HepG2 (cell line): ENCODE results near the gene GEMIN4. TPM values are rescaled to one million over a fixed set of nuclear protein-coding genes. Genes with fewer than 3 reads are reported as not detected.

Experiments
- ATAC-seq: fragments of 200-7000 bp; cut with Tn5 transposase; 3 replicates; pipeline ENCODE4 v1.9.1; 2020; ENCODE audit warnings: mild to moderate bottlenecking, moderate library complexity
- BruUV-seq: library from RNA; stranded (reverse); fragments of 400-500 nt; replicated peaks from 2 replicates; lab custom pipeline; 2021; lab: Mats Ljungman, UMichigan
- CTCF ChIA-PET: fragments of 300-600 bp; formaldehyde crosslinking; extraction: SDS; loops from one replicate; lab custom pipeline; 2021; ENCODE audit warnings: low total read pairs, inconsistent platforms, low intra/inter-chr PET ratio; lab: Yijun Ruan, JAX
- POLR2A ChIA-PET: fragments of 350-600 bp; sonication (Branson Sonifier 250); formaldehyde crosslinking; loops from one replicate; lab custom pipeline; 2020; ENCODE audit warnings: antibody characterized with exemption, inconsistent platforms; lab: Yijun Ruan, JAX
- DNase-seq: peaks from one replicate; pipeline ENCODE4 v3.0.0-alpha.2; 2015; ENCODE audit warnings: low spot score
- FAIRE-seq: peaks from 3 replicates; lab custom pipeline; 2011; peaks lifted over from hg19 to GRCh38; lab: Jason Lieb, UNC
- H2AFZ ChIP-seq: one replicate; pipeline ENCODE4 v1.6.1; 2011; ENCODE audit warnings: low read length, inconsistent platforms
- H3K27ac ChIP-seq: fragments of 300-600 bp; 3 replicates; pipeline ENCODE4 v1.8.0; 2011; ENCODE audit warnings: mixed run types, mild to moderate bottlenecking, mixed read lengths, low read length, inconsistent platforms; ENCODE audit not compliant: insufficient read depth; ENCODE audit errors: extremely low read length
- H3K27me3 ChIP-seq, 2 experiments: fragments of 200-600 bp in 1 of 2; 2 replicates in 1 of 2; 3 replicates in 1 of 2; pipeline versions ENCODE4 v1.6.0 to v1.8.0; 2011; ENCODE audit warnings: low read length in 2 of 2, mild to moderate bottlenecking in 2 of 2, moderate library complexity in 2 of 2, inconsistent platforms in 1 of 2; ENCODE audit not compliant: insufficient read depth in 2 of 2, control insufficient read depth in 1 of 2
- H3K36me3 ChIP-seq, 2 experiments: fragments of 200-600 bp in 1 of 2; replicated peaks in 1 of 2; 2 replicates in 1 of 2; 3 replicates in 1 of 2; pipeline versions ENCODE4 v1.5.1 to v1.8.0; 2011; ENCODE audit warnings: low read length in 2 of 2, inconsistent platforms in 1 of 2; ENCODE audit not compliant: insufficient read depth in 2 of 2, control insufficient read depth in 1 of 2
- H3K4me1 ChIP-seq: 2 replicates; pipeline ENCODE4 v1.5.1; 2012; ENCODE audit warnings: low read length, inconsistent platforms; ENCODE audit not compliant: insufficient read depth
- H3K4me2 ChIP-seq: 2 replicates; pipeline ENCODE4 v1.6.0; 2011; ENCODE audit warnings: low read depth, low read length, inconsistent platforms
- H3K4me3 ChIP-seq, 3 experiments: fragments of 200-600 bp in 1 of 3; sonication (generic), shearing (Covaris generic) in 1 of 3; replicated peaks in 1 of 3; 2 replicates each; pipeline ENCODE4 v1.5.1; 2011 to 2016; ENCODE audit warnings: low read length in 3 of 3, inconsistent platforms in 2 of 3, low read depth in 2 of 3, mild to moderate bottlenecking in 2 of 3, control low read depth in 1 of 3, mixed read lengths in 1 of 3; ENCODE audit not compliant: insufficient read depth in 1 of 3
- H3K79me2 ChIP-seq: one replicate; pipeline ENCODE4 v1.6.1; 2011; ENCODE audit warnings: low read length, inconsistent platforms; ENCODE audit not compliant: insufficient read depth
- H3K9ac ChIP-seq: 2 replicates; pipeline ENCODE4 v1.6.0; 2011; ENCODE audit warnings: mild to moderate bottlenecking, low read depth, low read length, inconsistent platforms; ENCODE audit not compliant: insufficient read depth
- H3K9me3 ChIP-seq: 2 replicates; pipeline ENCODE4 v1.5.1; 2012; ENCODE audit warnings: mild to moderate bottlenecking, low read length
- H4K20me1 ChIP-seq: 2 replicates; pipeline ENCODE4 v1.6.0; 2011; ENCODE audit warnings: inconsistent platforms, mild to moderate bottlenecking, low read length, moderate library complexity; ENCODE audit not compliant: insufficient read depth
- ARID4A ChIP-seq: sonication (generic); formaldehyde crosslinking; IDR thresholded peaks from 2 replicates; pipeline ENCODE4 v1.5.0; 2020; ENCODE audit warnings: mild to moderate bottlenecking, missing genetic modification reagents, borderline replicate concordance
- GLMP ChIP-seq: sonication (generic); formaldehyde crosslinking; IDR thresholded peaks from 2 replicates; pipeline ENCODE4 v1.9.0; 2021; ENCODE audit warnings: missing genetic modification reagents, mild to moderate bottlenecking, borderline replicate concordance
- KLF13 ChIP-seq: sonication (generic); formaldehyde crosslinking; IDR thresholded peaks from 2 replicates; pipeline ENCODE4 v1.4.0; 2020; ENCODE audit warnings: mild to moderate bottlenecking, missing genetic modification reagents
- NFKB2 ChIP-seq: sonication (generic); formaldehyde crosslinking; IDR thresholded peaks from 2 replicates; pipeline ENCODE4 v1.4.0; 2020; ENCODE audit warnings: missing genetic modification reagents, borderline replicate concordance
- PBX3 ChIP-seq: sonication (generic); formaldehyde crosslinking; IDR thresholded peaks from 2 replicates; pipeline ENCODE4 v1.8.1; 2023; ENCODE audit warnings: missing genetic modification reagents, inconsistent platforms, borderline replicate concordance
- SIX4 ChIP-seq: sonication (generic); formaldehyde crosslinking; IDR thresholded peaks from 2 replicates; pipeline ENCODE4 v1.4.0; 2020; ENCODE audit warnings: missing genetic modification reagents
- SKI ChIP-seq: fragments of 450-650 bp; IDR thresholded peaks from one replicate; pipeline ENCODE4 v1.6.1; 2018; ENCODE audit warnings: mild to moderate bottlenecking; ENCODE audit not compliant: partially characterized antibody
- TBL1XR1 ChIP-seq: fragments of 150-350 bp; IDR thresholded peaks from 2 replicates; pipeline ENCODE4 v1.6.1; 2014; ENCODE audit warnings: borderline replicate concordance, low read length; ENCODE audit not compliant: partially characterized antibody
- TGIF2 ChIP-seq: IDR thresholded peaks from 2 replicates; pipeline ENCODE4 v1.6.1; 2016; ENCODE audit warnings: control low read depth, missing compliant biosample characterization
- ZNF138 ChIP-seq: sonication (generic); formaldehyde crosslinking; IDR thresholded peaks from 2 replicates; pipeline ENCODE4 v1.5.0; 2020; ENCODE audit warnings: mild to moderate bottlenecking, low read depth, missing genetic modification reagents
- ZNF354B ChIP-seq: sonication (generic); formaldehyde crosslinking; IDR thresholded peaks from 2 replicates; pipeline ENCODE4 v1.8.0; 2022; ENCODE audit warnings: mild to moderate bottlenecking, missing genetic modification reagents
- ZNF44 ChIP-seq: sonication (generic); formaldehyde crosslinking; IDR thresholded peaks from 2 replicates; pipeline ENCODE4 v1.5.1; 2020; ENCODE audit warnings: mild to moderate bottlenecking, missing genetic modification reagents
- ZNF512 ChIP-seq: sonication (generic); formaldehyde crosslinking; IDR thresholded peaks from 2 replicates; pipeline ENCODE4 v1.4.0; 2020; ENCODE audit warnings: mild to moderate bottlenecking, missing genetic modification reagents
- WGBS: methylation state at CpG from one replicate; pipeline ENCODE4 v1.1.6; 2017; ENCODE audit warnings: low lambda C conversion rate; 5-methylcytosine and 5-hydroxymethylcytosine counted together
- in situ Hi-C: cut with HindIII; loops from 2 replicates; pipeline ENCODE4 v1.10.0; 2017; ENCODE audit warnings: low pct_unique_long_range_greater_than_20kb; ENCODE audit not compliant: extremely low pct_ligation_motif_present
- intact Hi-C: fragments of 100-400 bp; cut with micrococcal nuclease; formaldehyde crosslinking; loops from one replicate; pipeline ENCODE4 v1.10.0; 2022; ENCODE audit not compliant: unreplicated experiment
- polyA plus RNA-seq, 8 experiments: library from polyadenylated mRNA; depleted of rRNA in 3 of 8; stranded (reverse) in 7 of 8; unstranded in 1 of 8; fragments of >200 nt; fragmentation: Illumina TruSeq in 4 of 8; extraction: Trizol in 4 of 8; gene quantifications; 2 replicates each; pipeline versions ENCODE4 v1.2.1 to v1.2.3, GENCODE V29; 2011 to 2016; ENCODE audit warnings: low read depth in 4 of 8, missing spikeins in 1 of 8, mixed read lengths in 1 of 8; ENCODE audit not compliant: insufficient read depth in 1 of 8
- total RNA-seq, 5 experiments: library from RNA; depleted of rRNA; stranded (reverse); fragments of >200 nt; fragmentation: Illumina TruSeq; extraction: Trizol; gene quantifications; 2 replicates each; pipeline ENCODE4 v1.2.3, GENCODE V29; 2016; ENCODE audit warnings: low read depth in 1 of 5

Gene GEMIN4
- total and polyA plus RNA-seq, 2 of the 13 experiments (the other 11 are each of a cell fraction or from before 2014, with no cell fraction given), result 10.8 to 22.7 TPM

- TSS peak; percentile 73 for BruUV-seq
- Histone ChIP-seq H3K4me1 (peaks cover 25% of the 10 kb centered on the region), H3K36me3 (peaks cover 2 to 31% of the 10 kb centered on the region in 2 experiments; a peak in 4 of 5 replicates), H3K4me2 (peak within 1 kb of the TSS; percentile 87), H3K4me3 (peak within 1 kb of the TSS; percentile 84 to 99 (median 97)), H3K9me3 (no peaks in the 10 kb centered on the region), H3K27ac (peak within 1 kb of the TSS; percentile 82), H2AFZ (peak within 1 kb of the TSS; percentile 20), H4K20me1 (no peaks in the 10 kb centered on the region), H3K9ac (peak within 1 kb of the TSS; percentile 93), H3K79me2 (peaks cover 52% of the 10 kb centered on the region), H3K27me3 (no peaks in the 10 kb centered on the region; a peak in 1 of 5 replicates)
- CTCF ChIA-PET, result no interaction called here
- DNase-seq (peak; percentile 73), FAIRE-seq (no peak), ATAC-seq (peak; percentile 93)
- intact Hi-C loops, result loop anchor here (5.0 kb wide), 1 partner anchor 215 kb away; the partner anchor contains the start of gene TIMM22
- 2% methylated on average over 20 of the region's 87 CpGs for WGBS
- POLR2A ChIA-PET, result interaction anchor here (0.8 to 3.1 kb wide), 7 partner anchors 10 to 214 kb away, joined by 3 to 27 read pairs (median 4); partner anchors contain the start of genes GEMIN4, NXN and TIMM22
- in situ Hi-C loops, result loop anchor here (5.0 kb wide), 1 partner anchor 200 kb away; no protein-coding TSS in a partner anchor
- TF ChIP-seq ZNF512 (CRISPR knock-in tag) (no peak), SKI (no peak), ZNF138 (CRISPR knock-in tag) (peak; percentile 97; the same call in 1 of the 2 replicates), GLMP (no peak; the same call in 1 of the 2 replicates), SIX4 (peak; percentile 69), PBX3 (CRISPR knock-in tag) (no peak; the same call in 1 of the 2 replicates), ZNF354B (CRISPR knock-in tag) (no peak), TBL1XR1 (peak; percentile 32), KLF13 (CRISPR knock-in tag) (0 out of 2 replicates have a peak, but pooled peaks have one; percentile 69), TGIF2 (CRISPR knock-in tag) (peak; percentile 94), ZNF44 (CRISPR knock-in tag) (no peak), NFKB2 (peak; percentile 84; the same call in 1 of the 2 replicates), ARID4A (CRISPR knock-in tag) (peak; percentile 99)
Measured at GRCh38 chr17:781805-782731, 30.0 kb upstream of the GEMIN4 start, which contains the start of the genes GLOD4 and MRM3. Gene GLOD4 (minus strand): TSS chr17:782280. CDS start chr17:782255, 25 bp downstream. Gene MRM3 (plus strand): TSS chr17:782353. CDS start chr17:782379, 26 bp downstream.
